HT1080 (cell line): Measurements from ENCODE around the gene OGDH. TPM values are rescaled to one million over a fixed set of nuclear protein-coding genes. Genes with fewer than 3 reads are reported as not detected.
"Not testable (repeated sequence)": the region's sequence is repeated elsewhere in the genome, so short reads cannot be mapped to it uniquely, and the experiment has no call there.

Source experiments
- DNase-seq: peaks from one replicate; pipeline ENCODE4 v3.0.0-alpha.2; 2015; ENCODE audit warnings: low read depth
- polyA plus RNA-seq, 2 experiments: library from polyadenylated mRNA; depleted of rRNA; stranded (reverse); fragments of >200 nt; gene quantifications; 2 replicates each; pipeline ENCODE4 v1.2.3, GENCODE V29; 2015
- total RNA-seq: library from RNA; depleted of rRNA; stranded (reverse); fragments of >200 nt; shearing (Covaris generic); gene quantifications from 2 replicates; pipeline ENCODE4 v1.2.3, GENCODE V29; 2014; rRNA removed

The OGDH gene
- total RNA-seq, result 41.8 and 41.9 TPM in 2 replicates
- polyA plus RNA-seq (2015; cell fraction: cytosol; rRNA removed), result 26.5 and 27.4 TPM in 2 replicates
- 61.3 and 68.0 TPM in 2 replicates for polyA plus RNA-seq (2015; cell fraction: nucleus; rRNA removed)

DNA sequence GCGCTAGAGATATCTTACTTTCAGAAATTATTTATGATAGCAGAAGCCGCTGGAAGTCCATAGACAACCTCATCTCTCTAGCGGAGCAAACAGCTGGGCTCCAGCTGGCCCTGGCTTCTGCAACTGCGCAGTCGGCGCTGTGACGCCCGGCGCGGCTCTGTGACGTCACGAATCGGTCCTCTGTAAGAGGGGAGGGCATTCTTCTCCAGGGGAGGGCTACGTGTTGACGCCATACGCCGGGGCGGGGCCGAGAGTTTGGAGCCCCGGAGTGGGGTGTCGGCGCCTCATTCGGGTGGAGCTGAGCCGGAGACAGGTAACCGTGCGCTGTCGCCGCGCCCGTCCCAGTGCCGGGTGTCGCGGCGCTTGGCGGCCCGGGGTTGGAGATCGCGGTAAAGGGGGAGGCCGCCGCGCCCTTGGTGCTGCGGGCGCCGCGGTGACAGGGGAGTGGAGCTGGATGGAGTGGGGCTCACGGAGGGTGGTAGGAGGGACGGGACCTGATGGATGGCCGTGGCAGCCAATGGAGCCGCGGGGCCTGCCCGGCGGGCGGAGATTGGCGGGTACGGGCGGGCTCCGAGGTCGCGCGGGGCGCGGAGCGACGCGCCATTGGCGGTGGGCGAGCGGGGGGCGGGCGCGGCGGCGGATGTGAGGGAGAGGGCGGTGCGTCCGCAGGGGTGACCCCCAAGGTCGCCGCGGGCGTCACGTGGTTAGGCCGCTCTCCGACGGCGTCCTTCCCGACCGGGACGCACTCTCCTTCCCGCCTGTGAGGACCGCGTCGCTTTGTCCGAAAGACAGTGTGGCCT is at the start of gene OGDH:
OGDH (plus strand) TSS at position 287 of the 800 bp plus-strand sequence. CDS start 17,717 bp downstream, outside the sequence.
- peak; percentile 97 for DNase-seq

DNA sequence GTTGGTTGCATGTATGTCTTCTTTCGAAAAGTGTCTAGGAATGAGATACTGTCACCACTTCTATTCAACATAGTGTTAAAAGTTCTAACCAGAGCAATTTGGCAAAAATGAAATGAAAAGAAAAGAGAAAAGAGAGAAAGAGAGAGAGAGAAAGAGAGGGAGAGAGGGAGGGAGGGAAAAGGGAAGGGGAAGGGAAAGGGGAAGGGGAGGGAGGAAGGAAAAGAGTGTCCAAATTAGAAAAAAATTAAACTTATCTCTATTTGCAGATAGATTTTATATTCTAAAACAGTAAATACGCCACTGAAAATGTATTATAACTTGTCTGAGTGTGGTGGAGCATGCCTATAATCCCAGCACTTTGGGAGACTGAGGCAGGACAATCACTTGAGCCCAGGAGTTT is 48.9 kb upstream of the OGDH start:
- no peak for DNase-seq

DNA sequence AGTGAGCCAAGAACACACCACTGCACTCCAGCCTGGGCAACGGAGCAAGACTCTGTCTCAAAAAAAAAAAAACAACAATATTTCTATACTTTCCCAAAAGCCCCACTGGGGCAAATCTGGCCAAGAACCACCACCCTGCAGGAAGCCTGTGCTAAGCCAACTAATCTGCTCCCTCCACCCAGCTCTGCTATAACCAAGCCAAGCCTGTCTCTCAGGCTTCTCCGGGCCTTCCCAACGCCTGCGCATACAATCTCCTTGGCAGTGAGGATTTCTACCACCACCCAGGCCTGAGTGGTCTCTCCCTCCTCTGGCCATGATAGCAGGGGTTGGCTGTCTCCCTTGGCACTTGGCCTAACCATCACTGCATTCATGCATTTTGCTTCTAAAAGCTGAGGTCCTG is 46.9 kb upstream of the OGDH start:
- no peak for DNase-seq

DNA sequence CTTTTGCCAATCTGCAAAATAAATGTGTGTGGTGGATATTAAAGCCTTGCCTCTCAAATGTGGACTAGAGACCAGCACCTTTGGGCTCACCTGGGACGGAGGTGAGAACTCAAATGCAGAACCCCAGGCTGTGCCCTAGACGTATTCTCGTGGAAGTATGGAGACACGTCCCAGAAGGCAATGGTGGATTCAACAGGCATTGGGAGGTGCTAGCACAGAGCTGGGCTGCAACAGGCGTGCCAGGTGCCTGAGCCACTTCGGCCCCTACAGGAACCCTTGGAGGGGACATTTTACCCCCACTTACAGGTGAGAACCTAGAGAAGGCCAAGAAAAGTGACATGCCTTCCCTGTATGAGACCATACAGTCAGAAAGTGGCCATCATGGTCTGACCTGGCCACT is 44.9 kb upstream of the OGDH start:
- no peak for DNase-seq

DNA sequence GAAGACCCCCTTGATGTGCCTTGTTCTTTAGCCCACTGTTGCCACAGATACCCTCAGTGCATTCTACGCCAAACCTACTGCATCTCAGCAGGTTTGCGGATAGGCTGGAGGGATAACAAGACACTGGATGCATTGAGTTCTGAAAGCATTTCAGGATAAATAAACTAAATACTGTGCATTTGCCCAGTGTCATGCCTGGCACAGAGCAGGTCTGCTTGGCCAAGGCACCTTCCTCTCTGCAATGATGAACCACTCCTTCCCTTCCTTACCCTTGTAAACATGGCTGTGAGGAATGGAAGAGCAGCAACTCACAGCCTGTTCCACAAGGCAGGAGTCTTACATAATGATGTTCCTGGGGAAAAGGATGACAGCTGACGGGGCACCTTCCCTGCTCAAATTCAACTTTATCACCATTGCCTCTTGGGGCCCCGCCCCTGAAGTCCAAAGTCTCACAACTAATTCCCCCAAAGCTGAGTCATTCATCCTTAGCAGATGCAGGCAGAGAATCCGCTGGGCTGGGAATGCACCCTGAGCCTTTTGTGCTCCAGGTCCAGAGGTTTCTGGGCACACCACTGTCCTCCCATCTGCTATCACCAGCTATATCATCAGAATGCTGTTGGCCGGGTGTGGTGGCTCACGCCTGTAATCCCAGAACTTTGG is 44.3 kb upstream of the OGDH start:
- peak; percentile 60 for DNase-seq

DNA sequence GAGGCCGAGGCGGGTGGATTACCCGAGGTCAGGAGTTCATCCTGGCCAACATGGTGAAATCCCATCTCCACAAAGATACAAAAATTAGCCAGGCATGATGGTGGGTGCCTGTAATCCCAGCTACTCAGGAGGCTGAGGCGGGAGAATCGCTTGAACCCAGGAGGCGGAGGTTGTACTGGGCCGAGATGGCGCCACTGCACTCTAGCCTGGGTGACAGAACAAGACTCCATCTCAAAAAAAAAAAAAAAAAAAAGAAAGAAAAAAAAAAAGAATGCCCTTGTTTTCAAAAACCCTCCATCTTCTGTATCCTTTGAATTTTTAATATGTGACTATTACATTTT is 43.8 kb upstream of the OGDH start:
- DNase-seq, result not testable (repeated sequence)

DNA sequence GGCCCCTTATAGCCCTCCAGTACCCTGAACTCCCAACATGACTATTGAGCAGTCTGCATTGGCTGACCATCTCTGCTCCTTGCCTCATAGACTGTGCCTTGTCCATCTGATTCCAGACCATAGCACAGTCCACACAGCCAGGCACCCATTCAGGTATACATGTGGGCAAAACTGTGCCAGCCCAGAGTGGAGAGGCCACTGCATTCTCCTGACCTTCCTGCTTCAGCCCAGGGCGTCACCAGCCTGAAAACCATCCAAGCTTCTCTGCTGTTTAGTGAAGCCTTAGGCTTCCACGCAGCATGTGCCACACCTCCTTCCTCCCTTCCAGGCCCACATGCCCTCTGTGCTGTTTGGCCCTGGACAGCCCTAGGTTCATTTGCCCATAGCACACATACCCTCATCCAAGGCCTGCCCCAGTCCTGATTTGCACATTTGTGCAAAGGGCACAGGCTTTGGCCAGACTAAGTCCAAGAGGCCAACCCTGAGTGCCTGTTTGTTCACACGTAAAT is 43.2 kb upstream of the OGDH start:
- DNase-seq, result no peak

DNA sequence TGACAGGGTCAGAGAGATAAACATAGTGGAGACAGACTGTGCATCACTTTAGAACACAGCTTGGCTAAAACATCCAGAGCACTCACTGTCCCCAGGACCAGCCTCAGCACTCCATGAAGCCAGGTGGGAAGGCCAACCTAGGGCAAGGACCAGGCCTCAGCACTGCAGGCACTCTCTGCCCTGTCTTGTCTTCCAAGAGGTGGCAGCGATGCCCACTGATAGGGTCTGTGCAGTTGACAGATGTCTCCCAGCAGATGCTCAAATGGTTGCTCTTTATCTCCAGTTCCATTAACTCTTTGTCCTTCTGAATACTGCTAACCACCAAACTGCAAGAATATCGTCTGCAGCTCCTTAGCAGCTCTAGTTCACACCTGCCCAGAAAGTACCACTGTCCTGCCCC is 41.8 kb upstream of the OGDH start:
- DNase-seq, result no peak

DNA sequence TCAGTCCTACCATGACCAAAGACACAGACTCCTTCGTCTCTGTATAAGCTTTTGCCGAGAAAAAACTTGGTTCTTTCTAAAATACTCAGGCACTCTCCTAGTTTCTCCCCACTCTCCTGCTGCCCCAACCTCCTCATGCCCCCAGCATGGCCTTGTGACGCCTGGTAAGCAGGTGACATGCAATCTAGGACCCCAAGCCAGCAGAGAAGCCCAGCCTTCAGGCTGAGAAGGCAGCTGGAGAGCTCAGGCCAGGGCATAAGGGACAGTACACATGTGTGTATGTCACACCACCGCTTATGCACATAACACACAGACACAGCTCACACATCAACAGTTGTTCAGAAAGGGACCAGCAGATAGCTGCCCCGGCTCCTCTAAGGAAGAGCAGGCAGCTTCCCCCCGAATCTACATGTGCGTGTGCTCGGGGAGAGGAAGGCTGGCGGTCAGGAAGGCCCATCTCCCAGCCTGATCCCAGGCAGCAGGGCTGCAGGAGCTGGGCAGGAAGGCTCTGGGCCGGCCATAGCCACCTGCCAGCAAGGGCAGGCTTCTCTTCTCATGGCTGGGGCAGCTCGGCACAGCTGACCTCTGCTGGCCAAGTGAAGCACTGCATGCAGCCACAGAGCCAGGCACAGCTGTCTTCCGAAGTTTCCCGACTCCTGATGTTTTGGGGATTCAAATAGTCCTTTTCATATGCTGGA is 41.2 kb upstream of the OGDH start:
- peak; percentile 51 for DNase-seq

DNA sequence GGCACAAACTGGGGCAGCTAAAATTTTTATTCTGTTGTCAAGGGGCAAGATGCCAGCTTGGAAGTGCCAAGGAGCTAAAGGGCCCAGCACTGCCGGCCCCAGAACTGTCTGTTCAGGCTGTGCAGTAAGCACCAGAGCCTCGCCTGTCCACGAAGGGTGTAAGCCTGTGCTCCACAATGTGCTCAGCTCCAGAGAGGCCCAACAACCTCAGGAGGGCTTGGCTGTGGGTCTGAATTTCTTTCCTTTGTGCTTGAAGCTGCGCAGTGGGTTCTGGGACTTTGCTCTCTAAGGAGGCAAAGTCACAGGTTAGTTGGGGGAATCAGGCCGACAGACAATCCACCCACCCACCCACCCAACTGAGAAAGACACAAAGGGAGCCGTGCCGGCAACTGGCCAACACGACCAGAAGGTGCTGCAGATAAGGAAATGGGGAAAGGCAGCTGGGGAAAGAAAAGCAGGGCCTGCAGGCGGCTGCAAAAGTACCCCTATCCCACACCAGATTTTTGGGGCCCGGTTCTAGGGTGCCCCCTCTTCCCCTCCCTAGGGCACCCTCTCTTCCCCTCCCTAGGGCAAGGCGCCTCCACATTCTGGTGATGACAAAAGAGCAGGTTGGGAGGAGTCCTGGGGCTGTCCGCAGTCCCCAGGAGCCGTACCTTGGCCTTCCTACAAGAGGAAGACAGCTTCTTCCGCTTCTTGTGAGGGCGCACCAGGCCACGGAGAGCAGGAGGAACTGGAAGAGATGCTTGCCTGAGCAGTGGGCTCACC is 40.5 kb upstream of the OGDH start:
- no peak for DNase-seq

DNA sequence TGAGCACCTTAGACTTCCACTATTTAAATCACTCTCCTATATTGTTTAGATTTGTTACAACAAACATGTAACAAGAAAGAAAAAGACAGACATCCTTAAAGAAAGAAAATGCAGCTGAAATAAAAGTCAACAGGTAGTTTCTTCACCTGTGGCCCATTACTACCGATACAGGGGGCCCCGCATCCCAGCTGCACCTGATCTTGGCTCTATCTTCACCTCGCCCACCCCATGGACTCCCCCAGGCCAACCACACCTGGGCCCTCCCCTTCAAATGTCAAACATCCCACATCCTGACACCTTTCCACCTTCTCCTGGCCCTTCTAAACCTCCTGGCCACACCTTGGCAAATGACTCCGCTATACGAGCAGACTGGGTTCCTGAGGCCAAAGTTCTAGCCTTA is 39.7 kb upstream of the OGDH start:
- no peak for DNase-seq

DNA sequence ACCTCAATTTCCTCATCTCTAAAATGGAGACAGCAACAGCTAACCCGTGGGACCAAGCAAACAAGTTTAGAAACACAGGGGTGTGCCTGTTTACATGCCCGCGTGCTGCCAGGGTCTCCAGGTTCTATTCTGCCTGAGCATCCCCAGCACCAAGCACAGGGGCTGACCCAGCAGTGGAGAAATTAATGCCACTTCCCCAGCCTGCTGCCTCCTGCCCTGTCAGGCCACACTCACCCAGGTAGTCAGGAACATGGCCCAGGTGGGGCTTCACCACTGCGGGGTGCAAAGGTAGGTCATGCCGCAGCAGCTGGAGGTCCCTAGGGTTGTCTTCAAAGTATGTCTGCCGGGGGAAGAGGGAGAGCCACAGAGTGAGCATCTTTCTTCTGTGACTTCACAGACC is 38.5 kb upstream of the OGDH start:
- no peak for DNase-seq

DNA sequence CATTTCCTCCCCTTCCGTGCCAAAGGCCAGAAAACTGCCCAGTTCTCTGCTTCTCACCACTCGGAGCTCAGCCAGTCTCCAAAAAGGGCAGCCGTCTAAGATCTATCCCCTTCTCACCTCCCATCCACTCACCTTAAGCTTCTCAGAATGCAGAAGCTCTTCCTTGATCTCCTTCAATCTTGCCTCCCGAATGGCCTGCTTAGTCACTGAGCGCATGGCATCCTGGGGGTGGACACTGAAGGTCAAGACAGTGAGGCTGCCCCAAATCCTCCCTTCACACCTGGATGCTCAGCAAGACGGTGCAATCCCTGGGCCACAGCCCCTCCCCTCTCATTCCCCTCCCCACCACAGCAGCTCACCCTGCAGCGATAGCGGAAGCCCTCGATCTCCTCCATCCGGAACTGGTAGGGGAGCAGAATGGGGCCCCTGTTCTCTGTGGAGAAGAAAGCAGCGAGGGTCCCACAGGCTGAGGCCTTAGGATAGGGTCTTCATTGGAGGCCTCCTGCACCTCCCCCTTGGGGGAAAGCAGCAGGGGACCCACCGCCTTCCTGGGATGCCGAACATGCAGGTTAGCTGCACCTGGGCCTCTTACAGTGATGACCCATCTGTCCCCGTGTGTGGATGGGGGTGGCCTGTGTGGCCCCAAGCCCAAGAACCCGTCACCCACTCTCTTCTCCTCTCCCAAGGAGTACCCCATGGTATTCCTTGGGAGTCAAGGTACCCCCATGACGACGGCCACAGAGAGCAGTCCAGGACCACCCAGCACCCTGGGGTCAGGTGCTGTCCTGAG is 37.5 kb upstream of the OGDH start:
- no peak for DNase-seq

DNA sequence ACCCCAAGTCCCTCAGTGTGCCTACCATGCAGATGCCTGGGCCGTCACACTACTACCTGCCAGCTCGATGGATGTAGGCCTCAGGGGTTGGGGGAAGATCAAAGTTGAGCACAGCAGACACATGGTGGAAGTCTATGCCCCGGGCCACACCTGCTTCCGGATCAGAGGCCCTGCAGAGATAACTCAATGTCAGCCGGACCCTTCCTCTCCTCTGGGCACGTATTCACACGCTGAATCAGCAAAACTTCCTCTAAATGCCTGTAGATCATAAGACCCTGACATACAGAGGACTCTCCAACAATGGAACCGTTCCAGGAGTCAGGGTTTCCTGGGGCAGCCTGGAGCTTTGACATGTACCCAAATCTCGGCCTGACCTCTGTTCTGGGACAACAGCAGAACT is 36.5 kb upstream of the OGDH start:
- no peak for DNase-seq

DNA sequence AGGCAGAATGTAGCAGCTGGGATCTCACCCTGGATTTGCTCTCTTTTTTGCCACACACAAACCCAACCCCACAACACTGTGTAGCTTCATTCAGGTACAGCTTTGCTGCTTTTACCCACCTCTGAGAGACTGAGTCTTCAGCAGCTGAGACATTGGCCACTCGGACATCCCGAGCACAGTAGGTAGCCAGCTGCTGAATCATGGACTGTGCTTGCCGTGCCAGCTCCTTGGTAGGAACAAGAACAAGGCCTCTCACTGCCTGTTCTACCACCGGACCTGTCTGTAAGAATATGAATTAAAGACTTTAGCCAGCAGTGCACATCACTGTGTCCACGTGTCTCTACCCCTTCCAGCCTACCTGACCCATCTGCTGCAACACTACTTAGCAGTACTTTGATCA is 33.7 kb upstream of the OGDH start:
- no peak for DNase-seq

DNA sequence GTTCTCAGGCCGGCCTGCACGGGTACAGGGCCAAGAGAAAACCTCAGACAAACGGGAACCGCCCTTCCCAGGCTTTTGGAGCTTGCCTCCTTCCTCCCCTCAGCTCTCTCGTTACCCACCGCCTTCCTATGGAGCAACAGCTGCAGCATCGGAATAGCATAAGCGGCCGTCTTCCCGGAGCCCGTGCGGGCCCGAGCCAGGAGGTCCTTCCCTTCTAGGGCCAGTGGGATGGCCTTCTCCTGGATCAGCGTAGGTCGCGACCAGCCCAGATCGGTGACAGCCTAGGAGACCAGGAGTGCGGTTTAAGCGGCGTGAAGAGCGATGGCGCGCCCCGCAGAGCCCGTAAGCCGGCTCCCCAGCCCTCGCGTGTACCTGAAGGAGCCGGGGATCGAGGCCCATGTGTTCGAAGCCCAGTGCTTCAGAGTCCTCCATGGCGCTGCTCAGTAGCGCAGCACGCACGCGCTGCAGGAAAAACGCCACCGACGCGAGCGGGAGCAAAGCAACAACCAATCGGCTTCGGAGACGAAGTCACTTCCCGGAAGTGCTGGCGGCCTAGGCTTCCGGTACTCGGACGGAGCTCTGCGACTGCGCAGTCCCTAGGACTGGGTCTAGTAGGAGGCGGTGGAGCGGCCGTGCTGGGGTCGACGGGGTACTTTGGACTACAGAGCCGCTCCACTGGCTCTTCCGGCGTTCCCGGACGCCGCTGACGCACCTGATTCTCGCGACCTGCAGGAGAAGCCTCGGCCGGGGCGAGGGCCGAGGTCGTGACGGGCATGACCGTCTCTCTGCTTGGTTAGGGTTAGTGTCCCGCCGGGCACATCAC is 32.8 kb upstream of the OGDH start, which contains the start of gene DDX56:
DDX56 (minus strand) TSS at position 445 of the 823 bp plus-strand sequence; CDS start at position 432, 13 bp downstream.
- DNase-seq, result peak; percentile 92

DNA sequence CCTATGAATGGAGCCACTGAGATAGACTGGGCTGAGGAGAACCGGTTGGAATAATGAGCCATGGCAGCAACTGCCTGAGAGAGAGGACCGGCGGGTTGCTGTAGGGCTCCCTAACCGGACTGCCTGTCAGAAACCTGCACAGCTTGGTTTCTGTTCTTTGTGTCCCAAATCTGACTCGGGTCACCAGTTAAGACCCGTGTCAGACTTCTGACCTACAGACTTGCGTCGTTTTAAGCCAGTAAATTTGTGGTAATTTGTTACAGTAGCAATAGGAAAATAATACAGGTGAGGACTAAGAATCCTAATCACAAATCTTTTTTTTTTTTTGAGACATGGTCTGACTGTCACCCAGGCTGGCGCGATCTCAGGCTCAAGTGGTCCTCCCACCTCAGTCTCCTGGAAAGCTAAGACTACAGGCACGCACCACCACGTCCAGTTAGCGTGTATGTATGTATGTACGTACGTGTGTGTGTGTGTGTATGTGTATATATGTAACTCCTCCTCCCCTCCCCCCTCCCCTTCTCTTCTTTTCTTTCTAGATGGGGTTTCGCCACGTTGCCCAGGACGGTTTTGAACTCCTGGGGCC is 32.0 kb upstream of the OGDH start:
- DNase-seq, result no peak

DNA sequence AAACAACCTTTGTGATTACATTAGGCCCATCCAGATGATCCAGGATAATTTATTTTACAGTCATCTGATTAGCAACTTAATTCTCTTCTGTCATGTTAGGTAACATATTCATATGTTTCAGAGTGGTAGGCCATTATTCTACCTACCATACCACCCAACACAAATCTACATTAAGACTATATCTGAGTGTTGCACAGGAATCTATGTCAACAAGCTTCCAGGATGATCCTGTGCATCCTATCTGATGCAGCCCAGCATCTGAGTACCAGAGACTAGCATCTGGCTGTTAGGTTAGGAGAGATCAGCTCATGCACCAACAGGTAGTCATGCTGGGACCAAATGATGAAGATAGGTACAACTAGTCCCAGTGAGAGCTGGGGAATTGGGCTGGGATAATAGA is 31.4 kb upstream of the OGDH start:
- DNase-seq, result no peak

DNA sequence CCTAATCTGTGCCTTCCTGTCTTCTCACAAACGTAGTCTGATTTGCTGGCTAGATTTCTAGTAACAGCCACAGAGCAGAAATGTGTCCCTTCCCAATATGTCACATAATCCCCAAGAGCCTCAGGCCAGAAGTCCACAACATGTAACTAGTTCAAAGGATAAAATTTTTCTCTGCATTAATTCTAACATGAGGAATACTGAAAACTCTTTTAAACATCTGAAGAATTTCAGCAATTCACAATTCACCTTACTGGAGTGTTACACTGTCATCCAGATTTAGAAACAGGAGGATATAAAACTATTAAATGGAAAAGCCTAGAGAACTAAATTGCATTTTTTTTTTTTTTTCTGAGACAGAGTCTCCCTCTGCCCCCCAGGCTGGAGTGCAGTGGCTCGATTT is 30.2 kb upstream of the OGDH start:
- no peak for DNase-seq
